Fibroblast of gingiva (primary cell): ENCODE measurements around the gene ACE.

Experiments
- DNase-seq: peaks from one replicate; pipeline ENCODE4 v3.0.0-alpha.2; 2011; ENCODE audit warnings: low read depth

ACE gene

DNA sequence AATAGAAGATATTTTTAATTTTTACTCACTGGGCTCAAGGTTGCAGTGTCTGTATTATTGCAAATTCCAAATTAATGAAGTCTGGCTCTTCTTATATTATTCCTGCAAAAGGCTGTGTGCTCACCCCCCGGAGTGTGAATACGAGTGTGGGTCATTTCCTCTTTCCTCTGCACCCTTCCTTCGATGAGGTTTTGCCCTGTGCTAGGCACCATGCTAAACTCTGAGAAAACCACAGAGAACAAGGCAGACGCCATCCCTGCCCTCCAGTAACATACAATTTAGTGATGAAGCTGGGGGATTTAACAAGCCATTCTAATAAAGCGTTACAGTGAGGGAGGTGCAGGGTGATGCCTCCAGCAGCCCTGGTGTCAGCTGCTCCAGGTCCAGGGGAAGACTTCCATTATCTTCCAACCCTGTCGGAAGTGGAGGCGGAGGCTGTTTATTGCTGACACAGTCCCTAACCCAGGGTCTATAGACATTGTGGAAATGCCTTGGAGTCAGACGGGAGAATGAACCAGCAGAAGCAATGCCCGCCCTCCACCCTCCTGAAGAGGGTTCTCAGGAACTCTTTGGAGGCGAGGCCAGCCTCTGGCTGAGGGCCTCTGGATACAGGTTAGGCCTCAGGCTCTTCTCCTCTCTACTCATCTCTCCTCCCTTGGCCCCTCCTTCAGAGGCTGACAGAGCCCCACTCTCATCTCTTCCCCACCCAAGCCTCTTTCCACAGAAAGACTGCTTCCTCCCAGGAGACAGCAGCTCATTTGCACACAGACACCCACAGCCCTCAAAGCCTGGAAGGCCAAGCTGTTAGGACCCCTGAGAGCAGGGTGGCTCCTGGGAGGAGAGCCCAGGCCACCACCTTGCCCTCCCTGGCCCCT lies 2.0 kb upstream of the ACE start:
- no peak for DNase-seq

DNA sequence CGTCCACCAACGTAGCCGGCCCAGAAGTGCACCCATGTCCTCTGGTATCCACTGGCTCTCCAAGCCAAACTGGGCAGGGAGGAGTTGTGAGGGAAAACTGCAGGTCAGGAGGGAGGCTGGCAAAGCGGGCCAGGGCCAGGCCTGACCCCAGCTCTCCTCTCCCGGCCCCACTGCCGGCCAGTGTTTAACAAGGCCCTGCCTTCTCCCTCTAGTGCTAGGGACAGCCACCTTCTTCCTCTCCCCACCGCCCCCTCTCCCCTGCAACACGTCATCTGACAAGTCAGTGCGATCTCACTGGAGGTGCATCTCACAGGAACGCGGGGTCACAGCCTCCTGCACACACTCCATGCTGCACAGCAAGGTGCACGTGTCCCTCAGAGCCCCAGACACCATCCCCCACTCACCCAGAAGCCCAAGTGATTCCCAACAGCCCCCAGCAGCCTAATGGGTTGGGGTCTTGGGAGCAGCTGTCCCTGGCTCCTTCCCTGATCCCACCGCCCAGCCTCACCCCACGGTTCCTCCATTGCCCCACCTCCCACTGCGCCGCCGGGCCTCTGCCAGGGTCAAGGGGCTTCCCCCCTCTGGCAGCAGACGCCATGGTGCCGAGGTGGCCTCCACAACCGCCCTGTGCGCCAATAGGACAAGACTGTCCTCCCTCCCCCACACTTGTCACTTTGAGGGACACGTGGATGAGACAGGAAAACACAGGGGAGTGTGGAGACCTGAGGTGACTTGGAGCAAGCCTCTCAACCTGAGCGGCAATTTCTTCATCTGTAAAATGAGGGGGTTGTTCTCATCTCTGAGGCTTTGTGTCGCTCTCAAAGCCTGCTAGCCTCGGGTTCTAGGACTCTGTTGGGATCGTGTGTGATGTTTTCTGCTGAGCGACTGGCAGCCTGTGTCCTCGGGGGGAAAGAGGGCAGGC lies 1.1 kb upstream of the ACE start:
- DNase-seq: no peak

- DNase-seq: no peak
These were observed 405 bp upstream of the ACE start for GRCh38 chr17:63476459-63476853.

DNA sequence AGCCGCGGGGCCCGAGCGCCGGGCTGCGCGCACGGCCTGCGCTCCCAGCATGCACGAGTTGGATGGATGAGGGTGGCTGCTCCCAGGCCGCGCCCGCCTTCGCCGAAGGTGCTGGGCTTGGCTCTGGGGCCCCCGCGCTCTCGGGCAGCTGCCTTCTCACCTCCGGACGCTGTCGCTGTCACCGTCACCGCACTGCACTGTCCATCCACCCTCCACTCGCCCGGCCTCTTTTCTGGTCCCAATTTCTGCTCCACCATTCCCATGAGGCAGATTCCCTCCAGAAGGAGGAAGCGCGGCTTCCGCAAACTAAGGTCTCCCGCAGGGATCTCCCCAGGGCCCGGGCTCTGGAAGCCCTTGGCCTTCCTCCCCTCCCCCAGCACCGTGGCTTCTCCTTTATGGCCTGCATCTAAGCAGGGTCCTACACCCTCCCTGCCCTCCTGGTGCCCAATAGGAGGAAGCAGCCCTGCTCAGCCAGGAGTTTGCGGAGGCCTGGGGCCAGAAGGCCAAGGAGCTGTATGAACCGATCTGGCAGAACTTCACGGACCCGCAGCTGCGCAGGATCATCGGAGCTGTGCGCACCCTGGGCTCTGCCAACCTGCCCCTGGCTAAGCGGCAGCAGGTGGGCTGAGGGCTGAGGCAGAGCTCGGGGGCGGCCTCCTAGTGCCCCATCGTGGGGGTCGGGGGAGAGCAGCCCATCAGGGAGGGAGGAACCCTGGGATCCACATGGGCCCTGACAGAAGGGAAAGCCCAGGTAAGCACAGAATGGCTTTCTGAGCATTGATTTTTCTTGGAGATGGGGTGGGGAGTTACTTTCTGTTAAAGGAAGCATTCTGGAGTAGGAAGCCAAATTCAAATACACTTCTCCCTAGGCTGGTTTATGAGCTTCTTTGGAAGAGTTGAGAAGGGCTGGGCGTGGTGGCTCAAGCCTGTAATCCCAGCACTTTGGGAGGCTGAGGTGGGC lies 899 bp downstream of the ACE start:
- DNase-seq: no peak

DNA sequence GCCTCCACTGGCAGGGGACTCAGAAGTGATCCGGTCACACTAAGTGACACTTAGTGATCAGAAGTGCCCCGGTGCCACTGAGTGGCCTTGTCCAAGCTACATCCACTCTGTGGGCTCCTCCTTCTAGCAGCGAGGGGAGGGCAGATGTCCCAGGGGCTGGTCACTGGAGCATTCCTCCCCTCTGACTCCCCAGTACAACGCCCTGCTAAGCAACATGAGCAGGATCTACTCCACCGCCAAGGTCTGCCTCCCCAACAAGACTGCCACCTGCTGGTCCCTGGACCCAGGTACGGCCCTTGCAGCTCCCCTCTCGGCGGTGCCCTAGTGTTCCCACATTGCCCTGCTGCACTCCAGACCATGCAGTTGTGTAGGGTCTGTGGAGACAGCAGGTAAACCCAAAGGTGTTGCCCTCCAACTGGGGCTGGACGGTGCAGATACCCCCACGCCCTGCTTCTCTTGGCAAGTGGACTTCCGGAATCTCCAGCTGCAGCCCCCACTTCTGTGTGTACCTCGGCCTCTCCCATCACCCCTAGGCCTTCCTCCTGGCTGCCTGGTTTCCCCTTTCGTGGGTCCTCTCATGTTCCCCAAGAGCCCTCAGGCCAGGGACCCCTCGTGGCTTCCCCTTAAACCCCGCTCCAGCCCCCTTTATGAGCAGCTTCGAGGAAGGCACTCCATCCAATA lies 2.1 kb downstream of the ACE start:
- peak; percentile 91 for DNase-seq

DNA sequence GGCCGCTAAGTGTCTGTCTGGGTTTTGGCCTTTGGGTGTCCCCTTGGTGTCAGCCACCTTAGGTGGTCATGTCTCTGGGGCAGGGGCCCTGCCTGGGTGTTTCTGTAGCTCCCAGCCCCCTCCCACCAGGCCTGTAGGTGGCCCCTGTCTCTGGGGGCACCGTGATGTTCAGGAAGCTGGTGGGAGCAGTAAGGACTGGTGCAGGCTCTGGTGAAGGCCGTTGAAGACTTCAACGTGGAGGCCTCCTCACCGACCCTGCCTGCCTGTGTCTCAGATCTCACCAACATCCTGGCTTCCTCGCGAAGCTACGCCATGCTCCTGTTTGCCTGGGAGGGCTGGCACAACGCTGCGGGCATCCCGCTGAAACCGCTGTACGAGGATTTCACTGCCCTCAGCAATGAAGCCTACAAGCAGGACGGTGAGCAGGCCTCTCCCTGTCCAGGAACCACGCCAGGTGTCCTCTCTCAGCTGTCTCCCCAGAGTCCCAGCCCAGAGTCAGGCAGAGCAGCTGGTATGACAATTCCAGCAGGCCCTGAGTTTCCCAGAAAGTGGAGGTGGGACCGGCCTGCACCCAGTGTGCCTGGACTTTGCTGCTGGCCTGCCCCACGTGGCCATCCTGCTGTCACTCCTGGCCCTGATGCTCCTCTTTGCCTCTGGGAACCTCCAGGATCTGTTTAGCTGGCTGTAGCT lies 2.8 kb downstream of the ACE start:
- no peak for DNase-seq

- DNase-seq: no peak
These were observed 3.4 kb downstream of the ACE start for GRCh38 chr17:63480192-63480784.

- DNase-seq: no peak
These were observed 4.1 kb downstream of the ACE start for GRCh38 chr17:63480826-63481487.

GRCh38 chr17:63481488-63481870 lies 4.6 kb downstream of the ACE start:
- DNase-seq: no peak

DNA sequence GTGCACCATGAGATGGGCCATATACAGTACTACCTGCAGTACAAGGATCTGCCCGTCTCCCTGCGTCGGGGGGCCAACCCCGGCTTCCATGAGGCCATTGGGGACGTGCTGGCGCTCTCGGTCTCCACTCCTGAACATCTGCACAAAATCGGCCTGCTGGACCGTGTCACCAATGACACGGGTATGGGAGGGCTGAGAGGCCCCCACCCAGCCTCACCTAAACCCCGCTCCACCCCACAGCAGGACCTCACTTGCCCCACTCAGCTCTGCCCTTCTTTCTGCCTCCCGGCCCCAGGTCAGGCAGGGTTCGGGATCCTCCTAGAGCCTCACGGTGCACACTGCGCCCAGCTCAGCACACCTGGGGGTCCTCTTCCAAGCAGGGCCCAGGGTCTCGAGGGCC lies 5.6 kb downstream of the ACE start:
- no peak for DNase-seq

DNA sequence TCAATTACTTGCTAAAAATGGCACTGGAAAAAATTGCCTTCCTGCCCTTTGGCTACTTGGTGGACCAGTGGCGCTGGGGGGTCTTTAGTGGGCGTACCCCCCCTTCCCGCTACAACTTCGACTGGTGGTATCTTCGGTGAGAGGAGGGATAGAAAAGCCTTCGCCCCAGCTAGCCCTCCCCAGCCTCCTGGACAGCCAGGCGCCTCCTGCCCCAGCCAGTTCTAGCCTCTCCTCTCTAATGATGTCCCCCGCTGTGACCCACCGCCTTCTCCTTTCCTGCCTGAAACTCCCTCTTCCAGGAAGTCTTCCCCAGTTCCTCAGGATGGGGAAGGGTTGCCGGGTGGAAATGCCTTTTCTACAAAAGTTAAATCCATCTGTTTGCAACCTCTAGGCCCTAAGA lies 6.2 kb downstream of the ACE start:
- no peak for DNase-seq

DNA sequence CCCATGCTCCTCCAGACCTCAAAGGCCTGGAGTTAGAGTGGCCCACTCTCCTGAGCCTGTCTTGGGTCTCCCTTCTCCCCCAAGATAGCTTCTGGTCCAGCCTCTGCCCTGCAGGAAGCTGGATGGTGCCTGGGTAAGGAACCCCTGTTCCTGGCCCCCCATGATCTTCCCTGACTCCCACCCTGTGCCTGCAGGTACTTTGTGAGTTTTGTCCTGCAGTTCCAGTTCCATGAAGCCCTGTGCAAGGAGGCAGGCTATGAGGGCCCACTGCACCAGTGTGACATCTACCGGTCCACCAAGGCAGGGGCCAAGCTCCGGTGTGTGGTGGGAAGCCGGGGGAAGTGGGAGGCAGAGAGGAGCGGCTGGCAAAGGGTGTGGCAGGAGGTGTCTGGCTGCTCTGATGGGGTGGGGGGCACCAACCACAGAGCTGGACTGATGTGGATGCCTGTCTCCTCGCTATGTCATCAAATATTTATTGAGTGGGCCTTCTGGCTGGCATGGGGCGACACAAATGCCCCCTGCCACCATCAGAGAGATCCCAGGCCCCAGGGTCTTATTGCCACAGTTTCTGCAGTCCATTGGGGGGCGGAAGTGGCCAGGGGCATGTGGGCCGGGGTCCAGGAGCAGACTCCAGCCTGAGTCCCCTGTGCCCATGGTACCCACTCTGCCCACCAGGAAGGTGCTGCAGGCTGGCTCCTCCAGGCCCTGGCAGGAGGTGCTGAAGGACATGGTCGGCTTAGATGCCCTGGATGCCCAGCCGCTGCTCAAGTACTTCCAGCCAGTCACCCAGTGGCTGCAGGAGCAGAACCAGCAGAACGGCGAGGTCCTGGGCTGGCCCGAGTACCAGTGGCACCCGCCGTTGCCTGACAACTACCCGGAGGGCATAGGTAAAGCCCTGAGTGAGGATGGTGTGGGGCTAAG lies 7.1 kb downstream of the ACE start:
- DNase-seq: no peak

DNA sequence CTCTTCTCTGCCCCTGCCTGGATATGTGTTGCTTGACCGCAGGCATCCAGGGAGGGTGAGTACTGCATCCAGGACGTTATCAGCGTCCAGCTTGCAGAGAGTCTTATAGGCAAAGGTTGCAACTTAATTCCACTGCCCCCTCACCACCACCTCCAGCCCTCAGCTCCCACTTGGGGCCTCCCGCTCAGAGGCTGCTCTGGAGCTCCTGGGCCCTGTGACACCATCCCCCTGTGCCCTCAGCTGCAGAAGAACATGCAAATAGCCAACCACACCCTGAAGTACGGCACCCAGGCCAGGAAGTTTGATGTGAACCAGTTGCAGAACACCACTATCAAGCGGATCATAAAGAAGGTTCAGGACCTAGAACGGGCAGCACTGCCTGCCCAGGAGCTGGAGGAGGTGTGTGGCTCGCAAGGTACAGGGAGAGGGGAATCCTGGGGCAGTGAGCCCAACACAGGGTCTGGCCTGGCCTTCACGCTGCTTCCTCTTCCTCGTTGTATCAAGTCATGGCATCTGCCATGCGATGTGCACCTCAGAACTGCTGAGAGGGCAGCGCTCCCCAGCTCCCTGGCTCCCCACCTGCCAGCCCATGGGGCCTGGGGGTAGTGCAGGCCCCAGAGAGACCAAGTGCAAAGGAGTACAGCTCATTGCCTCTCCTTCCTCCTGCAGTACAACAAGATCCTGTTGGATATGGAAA lies 9.6 kb downstream of the ACE start:
- no peak for DNase-seq

DNA sequence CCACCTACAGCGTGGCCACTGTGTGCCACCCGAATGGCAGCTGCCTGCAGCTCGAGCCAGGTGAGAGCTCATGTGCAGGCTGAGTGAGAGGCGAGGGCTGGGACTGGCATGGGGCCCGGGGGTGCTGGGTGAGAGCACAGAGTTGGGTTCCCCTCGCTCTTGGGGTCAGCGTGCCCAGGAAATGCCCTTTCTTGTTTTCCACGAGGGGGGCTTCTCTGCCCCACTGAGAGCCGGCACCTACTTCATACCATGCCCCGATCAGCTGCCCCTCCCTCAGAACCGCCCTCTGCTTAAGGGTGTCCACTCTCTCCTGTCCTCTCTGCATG lies 10.1 kb downstream of the ACE start:
- DNase-seq: no peak

DNA sequence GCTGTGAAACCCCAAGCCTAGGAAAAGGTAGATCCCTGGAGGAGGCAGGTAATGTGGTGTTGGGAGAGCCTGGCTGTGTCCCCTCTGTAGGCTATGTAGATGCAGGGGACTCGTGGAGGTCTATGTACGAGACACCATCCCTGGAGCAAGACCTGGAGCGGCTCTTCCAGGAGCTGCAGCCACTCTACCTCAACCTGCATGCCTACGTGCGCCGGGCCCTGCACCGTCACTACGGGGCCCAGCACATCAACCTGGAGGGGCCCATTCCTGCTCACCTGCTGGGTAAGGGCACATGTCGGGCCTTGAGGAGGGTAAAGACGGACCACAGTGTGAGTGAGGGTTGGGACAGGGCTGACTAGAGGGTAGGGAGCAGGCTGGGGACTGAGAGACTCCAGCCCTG lies 12.0 kb downstream of the ACE start:
- DNase-seq: no peak

DNA sequence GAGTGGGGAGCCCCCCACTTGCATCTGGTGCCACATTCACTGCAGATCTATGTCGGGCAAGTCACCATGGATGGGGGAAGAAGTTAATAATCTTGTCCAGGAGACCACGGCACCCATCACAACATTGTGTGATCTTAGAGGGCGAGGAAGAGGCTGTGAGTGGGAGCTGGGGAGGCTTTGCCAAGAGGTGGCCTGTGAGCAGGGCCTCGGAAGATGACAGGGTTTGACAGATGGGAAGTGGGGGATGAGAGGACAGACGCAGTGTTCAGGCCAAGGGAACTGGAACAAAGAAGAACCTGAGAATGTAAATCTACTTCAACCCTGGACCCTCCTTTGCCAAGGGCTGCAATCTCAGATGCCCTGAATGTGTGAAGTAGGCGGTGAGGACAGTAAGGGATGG lies 12.4 kb downstream of the ACE start:
- DNase-seq: no peak

DNA sequence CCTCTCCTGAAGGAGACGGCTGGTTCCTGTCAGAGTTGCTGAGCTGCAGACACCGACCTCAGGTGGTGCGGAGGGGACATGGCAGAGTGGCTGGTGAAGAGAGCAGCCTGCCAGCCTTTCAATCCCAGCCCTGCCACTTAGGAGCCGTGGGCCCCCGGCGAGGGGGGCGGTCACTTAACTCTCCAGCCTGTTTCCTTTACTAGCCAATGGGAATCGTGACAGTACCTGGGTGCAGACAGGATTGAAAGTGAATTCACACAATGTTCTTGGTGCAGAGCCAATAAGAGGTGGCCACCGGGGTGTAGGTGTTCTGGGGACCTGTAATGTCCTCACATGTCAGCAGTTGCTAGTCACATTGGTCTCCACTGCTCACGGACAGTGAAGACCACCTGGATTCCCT lies 13.5 kb downstream of the ACE start:
- DNase-seq: no peak

GRCh38 chr17:63490858-63491400 lies 14.1 kb downstream of the ACE start:
- no peak for DNase-seq
